PC-9 (cell line): ENCODE results near the gene PPP1R1C. TPM values are rescaled to one million over a fixed set of nuclear protein-coding genes. Genes with fewer than 3 reads are reported as not detected.

Experiments used
- Bru-seq: library from RNA; stranded (reverse); fragments of 400-500 nt; gene quantifications from one replicate; lab custom pipeline; 2021; lab: Mats Ljungman, UMichigan
- BruChase-seq, 2 experiments: library from RNA; stranded (reverse); fragments of 400-500 nt; gene quantifications; one replicate each; lab custom pipeline; 2021; lab: Mats Ljungman, UMichigan
- BruUV-seq: library from RNA; stranded (reverse); fragments of 400-500 nt; replicated peaks from 2 replicates; lab custom pipeline; 2021; lab: Mats Ljungman, UMichigan
- CTCF ChIA-PET: fragments of 300-600 bp; sonication (Branson Sonifier 250); formaldehyde crosslinking; loops from one replicate; lab custom pipeline; 2022; ENCODE audit warnings: antibody characterized with exemption; lab: Charles Lee
- POLR2A ChIA-PET: fragments of 300-600 bp; sonication (Branson Sonifier 250); formaldehyde crosslinking; loops from one replicate; lab custom pipeline; 2022; ENCODE audit warnings: antibody characterized with exemption; ENCODE audit not compliant: unreplicated experiment; lab: Charles Lee
- DNase-seq, 2 experiments: peaks; one replicate each; pipeline versions ENCODE4 v3.0.0 to v3.0.0-alpha.2; 2015 to 2022; ENCODE audit warnings: mixed read lengths in 1 of 2
- H2AFZ ChIP-seq: fragments of 200-600 bp; sonication (generic); 2 replicates; pipeline ENCODE4 v1.8.1; 2017; ENCODE audit warnings: antibody characterized with exemption
- H3F3A ChIP-seq: fragments of 200-600 bp; sonication (generic); 2 replicates; pipeline ENCODE4 v1.8.1; 2017; ENCODE audit warnings: antibody characterized with exemption, mild to moderate bottlenecking, low read depth; ENCODE audit not compliant: insufficient read depth
- H3K27ac ChIP-seq: fragments of 200-600 bp; sonication (generic); 2 replicates; pipeline ENCODE4 v1.6.1; 2016; ENCODE audit warnings: mixed run types
- H3K27me3 ChIP-seq: fragments of 200-600 bp; sonication (generic); 2 replicates; pipeline ENCODE4 v1.6.1; 2016; ENCODE audit warnings: low read depth, mixed run types; ENCODE audit not compliant: insufficient read depth
- H3K36me3 ChIP-seq: fragments of 200-600 bp; sonication (generic); 2 replicates; pipeline ENCODE4 v1.6.1; 2016; ENCODE audit warnings: low read depth, mixed run types
- H3K4me1 ChIP-seq: fragments of 200-600 bp; sonication (generic); replicated peaks from 2 replicates; pipeline ENCODE4 v1.6.1; 2016; ENCODE audit warnings: mixed run types; ENCODE audit not compliant: insufficient read depth
- H3K4me2 ChIP-seq: fragments of 200-600 bp; sonication (generic); 2 replicates; pipeline ENCODE4 v1.6.1; 2017; ENCODE audit warnings: mixed run types
- H3K4me3 ChIP-seq: fragments of 200-600 bp; sonication (generic); 2 replicates; pipeline ENCODE4 v1.6.1; 2016; ENCODE audit warnings: mixed run types
- H3K79me2 ChIP-seq: fragments of 200-600 bp; sonication (generic); 2 replicates; pipeline ENCODE4 v1.6.1; 2017; ENCODE audit warnings: low read depth, mixed run types
- H3K9me2 ChIP-seq: fragments of 200-600 bp; sonication (generic); 2 replicates; pipeline ENCODE4 v1.8.1; 2017; ENCODE audit warnings: mild to moderate bottlenecking; ENCODE audit not compliant: insufficient read depth
- H3K9me3 ChIP-seq: fragments of 200-600 bp; sonication (generic); 2 replicates; pipeline ENCODE4 v1.8.1; 2016; ENCODE audit warnings: low read depth; ENCODE audit not compliant: insufficient read depth
- H4K20me1 ChIP-seq: fragments of 200-600 bp; sonication (generic); 2 replicates; pipeline ENCODE4 v1.8.1; 2017; ENCODE audit not compliant: insufficient read depth
- CTCF ChIP-seq: fragments of 200-600 bp; sonication (generic); conservative IDR thresholded peaks from 2 replicates; pipeline ENCODE4 v1.6.1; 2017; ENCODE audit warnings: mixed run types, antibody characterized with exemption, mild to moderate bottlenecking, moderate library complexity
- EZH2 ChIP-seq: fragments of 200-600 bp; sonication (generic); IDR thresholded peaks from 2 replicates; pipeline ENCODE4 v1.8.0; 2017; ENCODE audit warnings: antibody characterized with exemption, low read depth
- intact Hi-C: fragments of 100-400 bp; cut with micrococcal nuclease; formaldehyde crosslinking; loops from one replicate; pipeline ENCODE4 v1.10.0; 2022; ENCODE audit not compliant: unreplicated experiment
- long read RNA-seq: library from polyadenylated mRNA; stranded (forward); transcript quantifications from one replicate; pipeline ENCODE4 v2.0.0, GENCODE V29; 2022
- total RNA-seq: library from RNA; stranded (reverse); gene quantifications from 2 replicates; pipeline ENCODE4 v1.2.3, GENCODE V29; 2021

PPP1R1C gene
- total RNA-seq (13.4 and 27.5 TPM in 2 replicates), Bru-seq, nascent RNA (percentile 78 among the genes with signal in this experiment), BruChase-seq, experiment 1, labeled RNA remaining after a 2-hour chase (percentile 73 among the genes with signal in this experiment), BruChase-seq, experiment 2, labeled RNA remaining after a 6-hour chase (percentile 51 among the genes with signal in this experiment)
- long read RNA-seq, transcript PPP1R1C-212 (5 exons, 851 nt): major isoform, 15 of 25 reads
- long read RNA-seq, transcript PPP1R1C-207 (5 exons, 1,477 nt): minor isoform, 6 of 25 reads
- long read RNA-seq, partial matches to known transcripts: 0 of 25 reads
- long read RNA-seq, other reads (novel, unspliced or antisense): 3 of 25 reads

- intact Hi-C loops: no loop called here
- no peak for DNase-seq
- H4K20me1 ChIP-seq: no peaks in the 10 kb centered on the region
- no peak within 1 kb of the TSS for H3K27ac ChIP-seq
- H3K4me2 ChIP-seq: no peak within 1 kb of the TSS
- BruUV-seq: no TSS peak
- POLR2A ChIA-PET: no interaction called here
- H3K27me3 ChIP-seq: no peaks in the 10 kb centered on the region
- no peak within 1 kb of the TSS for H3K4me3 ChIP-seq
- no peaks in the 10 kb centered on the region for H3K9me3 ChIP-seq
- CTCF ChIA-PET: no interaction called here
- H2AFZ ChIP-seq: peak within 1 kb of the TSS; percentile 61
- no peaks in the 10 kb centered on the region for H3K79me2 ChIP-seq
- no peaks in the 10 kb centered on the region for H3K36me3 ChIP-seq
- no peaks in the 10 kb centered on the region for H3K9me2 ChIP-seq
- H3K4me1 ChIP-seq: no peaks in the 10 kb centered on the region
- TF ChIP-seq EZH2 (no peak), CTCF (no peak)
- H3F3A ChIP-seq: no peaks in the 10 kb centered on the region
These were observed at the start of gene PPP1R1C for GRCh38 chr2:181985632-181986205. TSS of gene PPP1R1C (plus strand) at chr2:181985853. CDS start at chr2:181986111, 258 bp downstream.

- no peaks in the 10 kb centered on the region for H3K79me2 ChIP-seq
- H3K36me3 ChIP-seq: no peaks in the 10 kb centered on the region
- no peaks in the 10 kb centered on the region for H3K4me1 ChIP-seq
- peak in 1 of 2 experiments; percentile 61 for DNase-seq
- H4K20me1 ChIP-seq: no peaks in the 10 kb centered on the region
- 0 out of 2 replicates have a peak, but pooled peaks cover 2% of the 10 kb centered on the region for H3K9me2 ChIP-seq
- H3F3A ChIP-seq: peaks cover 6% of the 10 kb centered on the region; the same call in 1 of the 2 replicates
- intact Hi-C loops: no loop called here
- ChIA-PET POLR2A (no interaction called here), CTCF (interaction anchor here (0.6 kb wide), 3 partner anchors 14 to 1441 kb away, joined by 3 to 4 read pairs (median 4); no protein-coding TSS in a partner anchor)
- H3K4me2 ChIP-seq: no peak overlapping the region
- no peak overlapping the region for H3K4me3 ChIP-seq
- no peak overlapping the region for H2AFZ ChIP-seq
- no peaks in the 10 kb centered on the region for H3K9me3 ChIP-seq
- BruUV-seq: no TSS peak
- no peak for TF ChIP-seq EZH2
- TF ChIP-seq CTCF: no peak
- no peak overlapping the region for H3K27ac ChIP-seq
- no peaks in the 10 kb centered on the region for H3K27me3 ChIP-seq
These were observed 48.2 kb upstream of the PPP1R1C start for GRCh38 chr2:181937473-181937872.

GRCh38 chr2:181943411-181944124 lies 42.1 kb upstream of the PPP1R1C start:
- Histone ChIP-seq H3K4me2 (0 out of 2 replicates have a peak overlapping the region, but pooled peaks have one; percentile 0), H3K4me3 (no peak overlapping the region), H3K9me3 (peaks cover 16% of the 10 kb centered on the region), H4K20me1 (no peaks in the 10 kb centered on the region), H3K27ac (peak overlapping the region; percentile 1; the same call in 1 of the 2 replicates), H3K27me3 (no peaks in the 10 kb centered on the region), H2AFZ (no peak overlapping the region), H3F3A (peaks cover 23% of the 10 kb centered on the region), H3K36me3 (no peaks in the 10 kb centered on the region), H3K9me2 (0 out of 2 replicates have a peak, but pooled peaks cover 2% of the 10 kb centered on the region), H3K79me2 (no peaks in the 10 kb centered on the region), H3K4me1 (peaks cover 45% of the 10 kb centered on the region)
- POLR2A ChIA-PET: interaction anchor here (0.6 kb wide), 2 partner anchors 159 to 198 kb away, joined by 3 to 8 read pairs; no protein-coding TSS in a partner anchor
- TF ChIP-seq EZH2: no peak
- TF ChIP-seq CTCF: no peak
- CTCF ChIA-PET: interaction anchor here (0.7 kb wide), 1 partner anchor 10 kb away, joined by 15 read pairs; no protein-coding TSS in a partner anchor
- DNase-seq: peak in 1 of 2 experiments; percentile 88
- intact Hi-C loops: no loop called here
- BruUV-seq: no TSS peak
